Stimulated activated CD4-positive, alpha-beta T cell treated with anti-CD3 and anti-CD28 coated beads, Interleukin-2, amount 100 ng/mL, for 24 hours (primary cell): ENCODE results near the gene DLGAP1.

ENCODE experiments used
- DNase-seq, 2 donors: peaks; one replicate each; pipeline ENCODE4 v3.0.0-alpha.2; 2020

Gene DLGAP1

GRCh38 chr18:4284528-4284927 is 170.6 kb downstream of the DLGAP1 start:
- DNase-seq, result no peak

- DNase-seq, result no peak
Measured at GRCh38 chr18:4283746-4284291, 171.3 kb downstream of the DLGAP1 start.

DNA sequence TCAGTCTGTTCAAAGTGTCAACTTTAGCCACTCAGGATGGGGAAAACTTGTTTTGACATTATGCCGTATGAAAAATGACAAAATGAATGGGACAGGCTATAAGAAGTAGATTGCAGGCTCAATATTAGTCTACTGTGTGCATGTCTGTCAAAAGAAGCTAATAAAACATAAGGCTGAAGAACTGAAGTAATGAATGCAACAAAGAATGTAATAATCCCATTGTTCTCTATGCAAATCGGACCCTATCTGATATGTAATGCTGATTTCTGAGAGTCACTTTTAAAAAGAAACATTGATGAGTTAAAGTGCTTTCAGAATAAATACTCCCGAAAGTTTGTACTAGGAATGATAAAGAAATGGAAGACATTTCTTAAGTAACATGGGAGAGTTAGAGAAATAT is 172.2 kb downstream of the DLGAP1 start:
- no peak for DNase-seq

GRCh38 chr18:4276953-4277585 is 178.0 kb downstream of the DLGAP1 start:
- DNase-seq, result no peak

DNA sequence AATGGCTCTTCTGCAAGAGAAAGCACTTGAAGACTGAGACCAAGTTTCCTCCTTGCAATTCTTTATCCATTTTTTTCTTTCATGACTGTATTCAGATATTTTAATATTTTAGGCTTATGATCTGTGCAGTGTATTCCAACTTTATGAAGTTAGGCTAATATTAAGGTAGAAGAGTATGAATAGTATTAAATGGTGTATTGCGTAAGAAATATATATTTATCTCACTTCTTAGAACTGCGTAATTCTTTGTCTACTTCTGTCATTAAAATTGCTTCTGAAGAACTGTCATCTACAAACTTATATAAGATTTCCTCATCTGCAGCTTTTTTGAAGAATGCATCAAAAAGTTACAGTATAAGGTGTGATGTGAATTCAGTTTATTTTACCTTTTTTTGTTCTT is 183.2 kb downstream of the DLGAP1 start:
- no peak for DNase-seq

DNA sequence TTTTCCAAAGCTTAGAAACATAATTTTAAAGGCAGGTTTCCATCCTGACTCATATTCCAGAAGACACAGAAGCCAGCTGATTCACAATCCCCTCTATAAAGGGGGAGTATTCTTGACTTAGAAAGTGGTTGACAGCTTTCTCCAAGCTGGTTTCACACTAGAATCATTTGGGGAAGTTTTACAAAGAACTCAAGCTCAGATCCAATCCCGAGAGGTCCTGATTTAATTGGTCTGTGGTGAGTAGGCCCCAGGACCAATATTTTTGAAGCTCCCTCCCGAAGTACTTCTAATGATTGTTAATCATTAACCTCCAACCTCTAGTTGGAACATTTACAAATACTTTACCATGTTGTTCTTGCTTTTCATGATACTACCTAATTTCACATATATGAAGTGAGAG is 184.1 kb downstream of the DLGAP1 start:
- no peak for DNase-seq

GRCh38 chr18:4270016-4270415 is 185.1 kb downstream of the DLGAP1 start:
- no peak for DNase-seq

- no peak for DNase-seq
Measured at GRCh38 chr18:4267641-4268040, 187.5 kb downstream of the DLGAP1 start.

GRCh38 chr18:4264347-4264791 is 190.7 kb downstream of the DLGAP1 start:
- DNase-seq, result no peak

GRCh38 chr18:4260107-4260506 is 195.0 kb downstream of the DLGAP1 start:
- DNase-seq, result no peak

DNA sequence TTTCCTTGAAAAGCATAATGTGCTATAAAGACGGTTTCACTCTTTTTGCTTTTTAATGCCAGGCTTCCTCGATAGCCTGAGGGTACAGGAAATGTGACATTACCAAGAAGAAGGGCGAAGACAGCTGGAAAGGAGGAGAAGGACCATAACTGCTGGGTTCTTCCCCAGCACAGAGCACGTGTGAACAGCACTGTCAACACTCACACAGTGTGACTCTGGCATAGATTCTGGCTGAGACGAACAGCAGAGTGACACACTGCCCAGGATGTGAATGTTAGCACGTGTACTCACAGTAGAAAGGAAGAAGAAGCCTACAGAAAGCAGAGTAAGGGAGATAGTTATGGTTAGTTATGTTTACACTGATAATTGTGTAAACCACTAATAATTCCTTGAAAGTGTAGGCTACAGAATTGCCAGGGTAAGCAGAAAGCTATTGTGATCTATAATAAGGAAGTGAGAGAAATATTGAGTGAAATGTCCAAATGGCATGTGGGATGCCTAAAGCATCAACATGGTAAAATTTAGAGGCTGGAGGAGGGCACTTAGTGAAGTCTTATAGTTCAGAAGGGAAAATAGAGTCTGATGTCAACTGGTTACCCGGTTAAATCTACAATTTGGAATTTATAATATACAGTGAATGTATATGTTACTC is 198.2 kb downstream of the DLGAP1 start:
- DNase-seq, result no peak

- no peak for DNase-seq
Measured at GRCh38 chr18:4254840-4255239, 200.3 kb downstream of the DLGAP1 start.

- DNase-seq, result no peak
Measured at GRCh38 chr18:4252829-4253228, 202.3 kb downstream of the DLGAP1 start.

- DNase-seq, result no peak
Measured at GRCh38 chr18:4251873-4252272, 203.2 kb downstream of the DLGAP1 start.

- DNase-seq, result no peak
Measured at GRCh38 chr18:4251206-4251605, 203.9 kb downstream of the DLGAP1 start.

- no peak for DNase-seq
Measured at GRCh38 chr18:4250141-4250540, 205.0 kb downstream of the DLGAP1 start.

DNA sequence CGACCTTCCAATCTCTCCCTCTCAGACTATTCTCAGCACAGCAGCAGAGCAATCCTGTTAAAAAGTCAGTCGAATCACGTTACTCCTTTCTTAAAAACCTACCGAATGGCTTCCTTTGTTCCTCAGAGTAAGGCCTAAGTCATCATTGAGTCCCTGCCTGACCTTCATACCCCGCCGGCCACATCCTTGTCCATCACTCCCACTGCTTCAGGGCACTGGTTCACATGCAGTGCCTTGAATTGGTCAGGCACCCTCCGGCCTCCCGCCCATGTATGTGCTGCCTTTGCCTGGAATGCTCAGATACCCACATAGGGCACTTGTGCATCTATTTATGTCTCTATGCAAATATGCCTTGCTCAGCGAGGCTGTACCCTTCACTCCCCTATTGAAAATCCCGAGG is 206.4 kb downstream of the DLGAP1 start:
- no peak for DNase-seq

DNA sequence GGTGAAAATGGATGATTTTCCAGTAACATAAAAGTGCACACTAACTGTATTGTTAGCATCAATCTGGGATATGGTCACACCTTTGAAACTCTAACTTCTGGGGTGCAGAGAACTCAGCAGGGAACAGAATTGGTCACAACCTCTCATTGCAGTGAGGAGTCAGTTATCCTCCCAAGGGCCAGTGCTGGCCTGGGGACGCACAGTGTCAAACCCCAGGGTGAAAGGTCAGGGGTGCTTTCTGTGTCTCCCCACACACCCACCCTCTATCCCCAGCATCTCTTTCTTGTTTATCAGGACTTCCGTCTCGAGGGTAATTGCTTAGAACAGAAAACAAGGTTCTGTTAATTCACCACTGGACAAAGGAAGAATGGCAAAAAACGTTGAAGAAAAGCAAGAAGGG is 208.7 kb downstream of the DLGAP1 start:
- DNase-seq, result no peak

DNA sequence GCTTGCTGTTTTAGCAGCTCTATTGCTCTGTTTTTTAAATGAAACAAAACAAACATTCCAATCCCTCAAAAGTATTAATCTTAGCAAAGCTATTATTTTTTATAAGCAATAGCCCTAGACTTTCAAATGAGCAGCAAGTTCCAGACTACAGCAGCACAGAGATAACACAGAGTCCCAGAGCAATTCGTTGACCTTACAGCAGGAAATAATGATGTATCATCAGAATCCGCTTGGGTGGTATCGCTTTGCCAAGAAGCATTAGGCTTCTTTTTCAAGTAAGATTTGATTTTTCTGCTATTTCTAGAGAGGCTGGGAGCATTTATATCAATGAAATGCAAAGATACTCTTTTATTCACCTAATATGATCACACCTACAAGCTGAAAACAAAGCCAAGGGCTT is 209.7 kb downstream of the DLGAP1 start:
- DNase-seq, result no peak

DNA sequence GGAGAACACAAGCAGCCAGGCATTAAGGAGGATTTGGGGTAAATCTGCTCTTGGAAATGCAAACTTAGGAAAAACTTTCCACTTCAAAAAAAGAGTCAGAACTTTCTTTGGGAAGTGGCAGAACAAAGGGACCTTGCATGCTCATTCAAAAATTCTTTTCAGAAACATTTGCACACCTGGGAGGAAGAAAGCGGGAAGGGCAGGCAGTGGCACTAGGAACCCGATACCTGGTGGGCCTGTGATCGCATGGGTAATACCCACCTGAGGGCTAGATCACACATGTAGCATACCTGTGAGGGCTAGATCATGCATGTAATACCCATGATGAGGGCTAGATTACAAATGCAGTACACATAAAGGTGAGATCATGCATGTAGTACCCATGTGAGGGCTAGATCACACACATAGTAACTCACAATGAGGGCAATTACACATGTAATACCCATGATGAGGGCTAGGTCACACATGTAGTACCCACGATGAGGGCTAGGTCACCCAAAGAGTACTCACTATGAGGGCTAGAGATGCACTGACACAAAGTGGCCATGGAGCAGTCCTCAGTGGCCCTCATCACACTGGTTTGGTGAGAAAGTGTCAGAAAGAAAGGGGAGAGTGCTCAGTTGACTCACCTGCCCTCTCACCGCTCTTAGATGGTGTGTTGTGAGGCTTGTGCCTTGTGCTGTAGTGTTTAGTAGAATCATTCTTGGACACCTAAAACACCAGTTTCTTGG is 212.5 kb downstream of the DLGAP1 start:
- no peak for DNase-seq

DNA sequence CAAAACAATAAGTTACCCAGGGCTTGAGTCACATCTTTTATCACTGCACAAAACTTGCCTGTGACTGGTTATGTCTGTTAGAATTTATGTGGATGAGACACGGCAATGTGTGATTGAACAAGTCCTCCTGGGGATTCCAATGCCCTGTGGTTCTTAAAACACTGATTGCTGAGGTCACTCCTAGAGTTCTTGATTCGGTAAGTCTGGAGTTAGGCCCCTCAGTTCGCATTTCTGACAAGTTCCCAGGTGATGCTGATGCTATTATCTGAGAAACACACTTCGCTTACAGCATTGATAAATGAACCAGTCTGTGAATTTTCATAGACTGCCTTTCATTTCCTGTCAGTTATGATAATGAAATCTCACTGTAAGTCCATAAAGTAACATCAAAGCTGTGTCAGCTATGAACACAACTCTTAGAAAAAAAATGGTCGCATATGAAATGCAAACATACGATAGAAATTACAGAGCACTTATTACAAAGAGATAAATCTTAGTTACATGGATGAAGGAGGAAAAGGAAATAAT is 214.0 kb downstream of the DLGAP1 start:
- no peak for DNase-seq

DNA sequence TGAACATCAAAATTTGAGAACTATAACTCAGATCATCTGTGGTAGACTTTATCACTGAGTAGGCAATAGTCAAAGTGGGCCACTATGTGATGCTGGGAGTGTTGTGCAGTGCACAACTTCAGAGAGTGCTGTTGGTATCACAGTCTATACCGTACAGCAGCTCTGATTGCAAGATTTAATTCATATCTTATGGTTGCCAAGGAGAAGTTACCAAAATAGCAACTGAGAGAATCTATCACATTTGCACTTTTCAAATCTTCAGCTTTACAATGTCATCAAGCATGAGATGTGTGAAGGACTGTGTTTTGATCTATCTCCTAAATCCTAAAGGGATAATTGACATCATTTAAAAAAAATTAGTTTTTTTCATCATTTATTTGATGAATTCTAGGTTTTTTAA is 216.1 kb downstream of the DLGAP1 start:
- no peak for DNase-seq

DNA sequence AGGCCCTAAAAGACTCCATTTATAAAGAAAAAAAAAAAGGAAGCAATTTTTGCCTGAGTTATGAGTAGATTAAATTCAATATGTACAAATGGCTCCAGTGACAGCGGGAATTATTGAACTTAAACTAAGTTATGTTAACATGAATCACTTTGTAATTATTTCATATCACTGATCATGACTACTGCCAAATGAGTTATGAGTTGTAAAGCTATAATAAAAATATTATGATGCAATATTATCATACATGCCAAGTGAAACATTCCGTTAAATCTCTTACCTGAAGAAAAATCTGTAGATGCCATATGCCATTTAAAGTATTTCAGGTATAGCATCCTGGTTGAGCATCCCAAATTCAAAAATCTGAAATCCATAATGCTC is 217.5 kb downstream of the DLGAP1 start:
- DNase-seq, result no peak
